ENCODE data around the gene RTCA.

GRCh38 chr1:100290291-100290690 is 24.3 kb downstream of the RTCA start:
- no peak for TF ChIP-seq CTCF (IDR thresholded peaks at IDR 0.05)
- no peak for TF ChIP-seq POLR2A (IDR thresholded peaks at IDR 0.05)
- TF ChIP-seq POLR2AphosphoS5 (IDR thresholded peaks at IDR 0.05): no peak
